HG03571 (cell line): ENCODE data around the gene RORB.
"Not testable (repeated sequence)": the region's sequence is repeated elsewhere in the genome, so short reads cannot be mapped to it uniquely, and the experiment has no call there.

Experiments used
- ATAC-seq: cut with Tn5 transposase; IDR thresholded peaks from one replicate; pipeline ENCODE4 v1.9.1; 2021; ENCODE audit not compliant: unreplicated experiment

The RORB gene

GRCh38 chr9:74512416-74512815, 15.3 kb downstream of the RORB start:
- no peak for ATAC-seq

GRCh38 chr9:74513221-74513620, 16.1 kb downstream of the RORB start:
- ATAC-seq: no peak

GRCh38 chr9:74517188-74517587, 20.1 kb downstream of the RORB start:
- no peak for ATAC-seq

GRCh38 chr9:74519419-74519818, 22.3 kb downstream of the RORB start:
- ATAC-seq: no peak

GRCh38 chr9:74521009-74521408, 23.9 kb downstream of the RORB start:
- ATAC-seq: no peak

- ATAC-seq: no peak
These were observed 27.2 kb downstream of the RORB start for GRCh38 chr9:74524289-74524688.

- no peak for ATAC-seq
These were observed 29.1 kb downstream of the RORB start for GRCh38 chr9:74526215-74526614.

- ATAC-seq: no peak
These were observed 30.6 kb downstream of the RORB start for GRCh38 chr9:74527718-74528117.

- no peak for ATAC-seq
These were observed 31.1 kb downstream of the RORB start for GRCh38 chr9:74528207-74528606.

GRCh38 chr9:74530458-74530857, 33.3 kb downstream of the RORB start:
- not testable (repeated sequence) for ATAC-seq

GRCh38 chr9:74533253-74533652, 36.1 kb downstream of the RORB start:
- ATAC-seq: no peak

GRCh38 chr9:74534841-74535240, 37.7 kb downstream of the RORB start:
- no peak for ATAC-seq

GRCh38 chr9:74543145-74543544, 46.0 kb downstream of the RORB start:
- ATAC-seq: no peak

- ATAC-seq: no peak
These were observed 54.1 kb downstream of the RORB start for GRCh38 chr9:74551266-74551665.

- no peak for ATAC-seq
These were observed 57.8 kb downstream of the RORB start for GRCh38 chr9:74554751-74555419.

GRCh38 chr9:74555565-74555964, 58.4 kb downstream of the RORB start:
- no peak for ATAC-seq

- ATAC-seq: no peak
These were observed 59.5 kb downstream of the RORB start for GRCh38 chr9:74556685-74557084.

- no peak for ATAC-seq
These were observed 60.4 kb downstream of the RORB start for GRCh38 chr9:74557571-74557970.

GRCh38 chr9:74562611-74563010, 65.5 kb downstream of the RORB start:
- ATAC-seq: no peak

- peak; percentile 59 for ATAC-seq
These were observed 73.9 kb downstream of the RORB start for GRCh38 chr9:74570879-74571512.

GRCh38 chr9:74573640-74574191, 76.6 kb downstream of the RORB start:
- ATAC-seq: no peak

GRCh38 chr9:74576176-74576575, 79.0 kb downstream of the RORB start:
- ATAC-seq: no peak

GRCh38 chr9:74577956-74578355, 80.8 kb downstream of the RORB start:
- no peak for ATAC-seq
